Measurements from ENCODE around the gene MKRN3.
"Not testable (repeated sequence)": the region's sequence is repeated elsewhere in the genome, so short reads cannot be mapped to it uniquely, and the experiment has no call there.

MKRN3 gene

GRCh38 chr15:23589012-23589411, 23.5 kb downstream of the MKRN3 start:
- no peak for DNase-seq

- no peak for DNase-seq
Measured at GRCh38 chr15:23594252-23594770, 28.8 kb downstream of the MKRN3 start.

DNA sequence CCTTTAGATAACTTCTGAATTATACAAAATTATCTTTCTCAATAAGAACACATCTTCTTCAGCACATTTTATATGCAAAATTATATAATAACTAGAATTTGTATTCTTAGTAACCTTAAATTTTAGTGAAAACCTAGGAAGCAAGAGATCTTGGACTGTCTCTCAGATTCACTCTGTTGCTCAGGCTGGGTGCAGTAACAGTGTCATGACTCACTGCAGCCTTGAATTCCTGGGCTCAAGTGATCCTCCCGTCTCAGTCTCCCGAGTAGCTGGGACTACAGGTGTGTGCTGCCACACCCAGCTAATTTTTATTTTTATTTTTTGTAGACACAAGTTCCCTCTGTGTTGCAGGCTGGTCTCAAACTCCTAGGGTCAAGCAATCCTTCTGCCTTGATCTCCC, 29.9 kb downstream of the MKRN3 start:
- no peak for DNase-seq

DNA sequence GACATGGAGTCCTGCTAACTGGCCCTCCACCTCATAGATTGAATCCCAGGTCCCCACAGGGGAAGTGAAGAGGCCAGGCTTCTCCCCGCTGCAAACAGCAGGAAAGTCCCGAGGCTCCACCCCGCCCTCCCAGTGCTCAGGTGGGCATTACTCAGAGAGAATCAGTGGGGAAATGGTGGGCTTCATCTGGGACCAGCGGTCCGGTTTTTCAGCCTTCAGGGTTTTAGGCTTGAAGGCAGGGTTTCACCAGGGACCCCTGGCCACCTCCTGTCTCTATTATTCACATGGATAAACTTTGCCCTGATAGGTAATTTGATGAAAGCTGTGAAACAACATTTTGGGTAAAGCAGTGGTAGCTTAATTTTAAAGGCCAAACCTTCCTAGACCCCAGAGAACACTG, 31.3 kb downstream of the MKRN3 start:
- DNase-seq = no peak

DNA sequence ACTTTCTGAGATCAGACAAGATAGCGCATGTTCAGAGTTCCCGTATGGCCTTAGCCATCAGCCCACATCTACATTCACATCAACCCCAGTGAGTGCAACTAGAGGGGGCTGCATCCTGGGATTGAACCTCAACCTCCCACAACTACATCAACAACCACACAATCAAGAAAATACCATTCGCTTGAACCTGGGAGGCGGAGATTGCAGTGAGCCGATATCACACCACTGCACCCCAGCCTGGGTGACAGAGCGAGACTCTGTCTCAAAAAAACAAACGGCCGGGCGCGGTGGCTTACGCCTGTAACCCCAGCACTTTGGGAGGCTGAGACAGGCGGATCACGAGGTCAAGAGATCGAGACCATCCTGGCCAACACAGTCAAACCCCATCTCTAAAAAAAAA, 31.8 kb downstream of the MKRN3 start:
- DNase-seq = not testable (repeated sequence)

DNA sequence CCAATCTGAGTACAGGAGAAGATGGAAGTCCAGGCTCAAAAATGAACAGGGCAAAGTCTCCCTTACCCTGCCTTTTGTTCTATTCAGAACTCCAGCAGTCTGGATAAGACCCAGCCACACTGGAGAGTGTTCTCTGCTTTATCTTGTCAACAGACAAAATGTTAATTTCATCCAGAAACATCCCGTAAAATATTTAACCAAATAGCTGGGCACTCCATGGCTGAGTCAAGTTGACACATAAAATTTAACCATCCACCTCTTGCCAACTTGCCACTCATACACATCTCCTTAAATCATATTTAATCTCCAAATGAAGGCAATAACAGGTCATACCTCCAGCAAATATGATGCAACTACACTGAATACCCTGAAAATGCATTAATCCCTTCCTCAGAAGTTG, 33.6 kb downstream of the MKRN3 start:
- no peak for DNase-seq

DNA sequence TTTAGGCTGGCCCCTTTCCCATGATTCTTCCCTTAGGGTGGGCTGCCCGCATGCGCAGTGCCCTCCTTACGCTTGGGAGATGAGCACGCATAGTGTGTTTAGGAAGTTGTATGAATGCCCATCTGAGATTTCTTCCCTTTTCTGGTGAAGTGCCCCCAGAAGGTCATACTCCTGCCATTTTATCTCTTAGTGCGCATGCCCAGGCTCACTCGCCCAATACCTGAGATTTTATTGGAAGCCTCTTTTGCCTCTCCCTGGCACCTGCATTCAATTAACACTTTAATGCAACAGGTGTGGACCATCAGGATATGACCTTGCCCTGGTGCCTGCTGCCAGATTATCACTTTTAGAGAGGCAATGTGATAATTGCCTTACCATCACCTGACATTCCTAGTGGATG, 36.6 kb downstream of the MKRN3 start:
- no peak for DNase-seq

GRCh38 chr15:23606226-23606625, 40.8 kb downstream of the MKRN3 start:
- no peak for DNase-seq

- DNase-seq = no peak
Measured at GRCh38 chr15:23616536-23616935, 51.1 kb downstream of the MKRN3 start.

Measured in NCI-H1048 (cell line).